IPS-NIHi7 (cell line): ENCODE measurements around the gene MUCL1.
"Not testable (repeated sequence)": the region's sequence is repeated elsewhere in the genome, so short reads cannot be mapped to it uniquely, and the experiment has no call there.

Source experiments
- DNase-seq: peaks from one replicate; pipeline ENCODE4 v3.0.0; 2012; ENCODE audit warnings: mixed read lengths; ENCODE audit errors: extremely low spot score

The MUCL1 gene, protein sequence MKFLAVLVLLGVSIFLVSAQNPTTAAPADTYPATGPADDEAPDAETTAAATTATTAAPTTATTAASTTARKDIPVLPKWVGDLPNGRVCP

DNA sequence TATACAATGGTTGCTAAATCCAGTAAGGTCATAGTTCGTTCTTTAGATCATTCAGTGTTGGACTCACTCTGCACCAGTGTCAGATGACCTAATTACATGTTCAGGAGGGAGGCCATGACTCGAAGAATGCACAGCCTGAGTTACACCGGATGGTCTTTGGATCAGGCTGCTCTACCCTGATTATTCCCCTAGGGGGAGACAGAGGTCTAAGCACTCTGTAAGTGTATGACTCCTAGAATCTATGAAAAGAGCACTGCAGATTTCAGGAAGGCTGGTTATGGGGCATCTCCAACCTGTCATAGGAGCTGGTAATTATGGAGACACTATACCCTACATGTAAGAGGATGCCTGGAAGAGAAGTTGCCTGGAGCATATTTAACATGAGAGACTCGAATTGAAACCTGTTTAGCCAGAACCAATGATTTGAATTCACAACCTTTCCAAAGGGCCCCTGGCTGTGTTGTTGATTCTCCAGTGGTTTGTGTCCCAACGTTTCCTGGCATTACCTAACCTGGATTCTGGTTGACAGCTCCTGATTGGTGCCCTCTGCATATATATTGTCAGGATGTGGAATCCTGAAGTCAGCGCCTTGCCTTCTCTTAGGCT is at the start of gene MUCL1:
MUCL1 (plus strand) TSS at position 584 of the 606 bp plus-strand sequence. CDS start 67 bp downstream, outside the sequence.
- DNase-seq: peak; percentile 85

DNA sequence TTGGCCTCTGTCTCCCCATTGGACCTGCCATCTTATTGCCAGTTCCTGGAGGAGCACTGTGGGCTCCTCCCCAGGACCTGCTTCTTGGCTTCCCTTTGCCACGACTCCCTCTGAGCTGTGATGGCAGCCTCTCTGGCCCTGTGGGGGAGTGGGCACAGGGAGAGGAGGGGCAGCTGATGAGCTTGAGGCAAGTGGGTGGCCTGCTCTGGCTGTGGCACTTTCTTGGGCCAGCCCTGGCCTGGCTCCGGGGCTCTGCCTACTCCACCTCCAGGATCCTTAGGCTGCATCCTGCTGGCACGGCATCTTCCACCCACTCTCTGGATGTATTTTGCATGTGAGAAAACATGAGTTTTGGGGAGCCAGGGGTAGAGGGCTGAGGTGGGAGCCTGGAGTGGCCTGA is 32.6 kb upstream of the MUCL1 start:
- DNase-seq: no peak

DNA sequence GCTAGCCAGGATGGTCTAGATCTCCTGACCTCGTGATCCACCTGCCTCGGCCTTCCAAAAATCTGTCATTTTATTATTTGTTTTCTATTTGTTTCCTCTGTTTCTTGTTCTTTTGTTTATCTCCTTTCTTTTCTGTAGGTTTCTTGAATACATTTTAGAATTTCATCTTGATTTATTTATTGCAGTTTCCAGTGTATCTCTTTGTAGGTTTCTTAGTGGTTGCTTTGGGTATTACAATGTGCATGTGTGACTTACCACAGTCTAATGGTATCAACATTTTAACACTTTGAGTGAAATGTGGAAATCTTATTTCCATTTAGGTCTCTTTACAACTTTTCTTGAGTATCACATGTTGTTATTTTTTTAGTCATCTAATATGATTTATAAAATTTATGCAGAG is 29.9 kb upstream of the MUCL1 start:
- DNase-seq: no peak

DNA sequence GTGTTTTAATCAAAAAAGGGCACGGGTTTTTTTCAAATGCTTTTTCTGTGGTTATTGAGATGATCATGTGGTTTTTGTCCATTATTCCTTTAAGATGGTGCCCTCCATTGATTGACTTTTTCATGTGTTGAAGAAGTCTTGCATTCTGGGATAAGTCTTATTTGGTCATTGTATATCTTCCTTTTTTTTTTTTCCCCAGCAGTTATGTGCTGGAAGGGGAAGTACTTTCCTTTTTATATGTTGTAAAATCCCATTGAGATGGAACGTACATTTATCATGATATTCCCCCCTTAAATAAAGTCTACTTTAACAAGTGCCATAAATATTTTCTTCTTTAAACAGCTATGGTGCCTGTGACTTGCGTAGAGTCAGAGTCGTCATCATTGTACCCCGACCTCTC is 24.8 kb upstream of the MUCL1 start:
- DNase-seq: no peak

DNA sequence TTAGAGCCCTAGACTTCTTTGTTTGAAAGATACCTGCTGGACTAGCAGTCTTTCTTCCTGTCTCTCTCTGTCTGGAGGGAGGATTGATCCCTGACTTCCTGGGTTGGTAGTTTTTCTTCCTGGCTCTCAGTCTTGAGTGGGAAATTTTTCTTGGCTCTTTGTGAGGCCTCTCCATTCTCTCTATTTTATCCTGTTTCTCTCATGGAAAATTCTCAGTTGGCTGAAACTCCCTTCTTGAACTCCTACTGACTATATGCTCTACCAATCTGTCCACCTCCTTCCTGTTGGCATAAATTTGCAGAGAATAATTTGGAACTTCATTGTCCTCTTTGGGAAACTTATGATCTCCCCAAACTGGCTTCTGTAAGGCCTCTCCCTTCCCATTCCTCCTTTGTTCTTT is 24.1 kb upstream of the MUCL1 start:
- DNase-seq: no peak

DNA sequence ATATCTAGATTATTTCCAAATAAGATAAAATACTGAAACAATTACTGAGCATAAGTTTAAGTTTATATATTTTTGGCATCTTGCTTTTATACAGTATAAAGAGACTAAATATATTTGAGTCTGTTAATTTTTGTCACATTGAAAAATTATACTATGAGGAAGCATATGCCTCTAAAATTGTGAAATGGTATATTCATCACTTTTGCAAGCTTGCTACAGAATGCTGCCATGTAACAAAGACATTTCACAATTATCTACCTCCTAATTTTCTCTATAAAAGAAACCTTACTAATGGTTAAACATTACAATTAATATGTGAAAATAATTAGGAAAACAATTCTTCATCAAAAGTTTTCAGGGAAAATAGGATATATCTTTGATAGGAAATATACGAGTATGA is 22.7 kb upstream of the MUCL1 start:
- DNase-seq: no peak

DNA sequence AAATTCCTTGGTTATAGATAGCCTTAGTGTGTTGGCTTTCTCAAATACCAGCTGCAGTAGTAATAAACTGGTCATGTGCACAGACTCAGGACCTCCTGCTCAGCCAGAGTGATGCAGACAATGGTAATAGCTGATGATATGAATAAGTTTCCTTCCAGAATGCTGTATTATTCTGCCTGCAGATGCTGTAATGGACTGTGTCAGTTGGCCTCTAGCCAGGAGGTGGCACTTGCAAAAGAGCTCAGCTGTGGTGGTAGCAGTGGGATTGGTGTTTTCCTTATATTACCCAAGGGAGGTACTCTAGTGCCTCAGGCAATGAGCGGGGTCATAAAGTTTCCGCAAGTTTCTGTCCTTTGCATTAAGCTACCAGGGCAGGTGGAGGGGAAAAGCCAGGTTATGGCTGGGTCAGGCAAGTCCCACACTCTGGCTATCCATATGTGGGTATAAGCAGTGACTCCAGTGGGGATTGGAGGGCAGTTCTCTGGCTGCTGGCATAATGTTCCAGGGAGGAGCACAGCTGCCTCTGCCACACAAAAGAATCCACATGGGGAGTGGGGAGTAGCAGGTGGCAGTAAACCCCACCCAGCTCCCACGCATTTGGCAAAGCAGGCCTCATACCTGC is 14.0 kb upstream of the MUCL1 start:
- no peak for DNase-seq

DNA sequence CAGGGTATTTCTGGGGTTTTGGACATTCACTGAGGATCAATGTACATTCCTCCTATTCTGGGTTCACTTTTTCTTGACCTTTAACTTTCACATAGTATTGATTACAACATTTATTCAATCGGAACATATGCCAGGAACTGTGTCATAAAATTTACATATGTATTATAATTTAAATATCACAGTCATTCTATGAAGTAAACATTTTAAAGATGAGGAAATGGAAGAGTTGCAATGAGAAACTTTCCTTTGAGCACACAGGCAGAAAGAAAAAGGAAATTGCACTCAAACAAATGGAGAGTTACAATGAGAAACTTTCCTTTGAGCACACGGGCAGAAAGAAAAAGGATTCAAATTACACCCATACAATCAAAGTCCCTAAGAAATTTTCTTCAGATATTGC is 3.1 kb downstream of the MUCL1 start:
- no peak for DNase-seq

DNA sequence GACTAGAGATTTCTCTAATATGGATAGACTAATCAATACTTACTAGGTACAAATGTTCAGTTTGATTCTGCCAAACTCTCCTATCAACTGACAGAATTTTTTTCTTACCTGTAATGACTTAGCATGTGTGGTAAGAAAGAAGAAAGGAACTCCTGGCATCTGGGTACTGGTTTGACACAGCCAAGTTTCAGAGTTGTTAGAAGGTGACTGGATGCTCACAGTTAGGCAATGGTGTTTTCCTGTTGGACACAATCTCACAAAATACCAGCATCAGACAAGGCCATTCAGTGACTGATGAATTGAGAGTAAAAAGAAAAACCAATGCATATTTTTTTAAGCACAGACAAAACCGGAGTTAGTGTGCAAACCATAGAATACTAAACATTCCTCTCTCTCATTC is 4.2 kb downstream of the MUCL1 start:
- DNase-seq: no peak

DNA sequence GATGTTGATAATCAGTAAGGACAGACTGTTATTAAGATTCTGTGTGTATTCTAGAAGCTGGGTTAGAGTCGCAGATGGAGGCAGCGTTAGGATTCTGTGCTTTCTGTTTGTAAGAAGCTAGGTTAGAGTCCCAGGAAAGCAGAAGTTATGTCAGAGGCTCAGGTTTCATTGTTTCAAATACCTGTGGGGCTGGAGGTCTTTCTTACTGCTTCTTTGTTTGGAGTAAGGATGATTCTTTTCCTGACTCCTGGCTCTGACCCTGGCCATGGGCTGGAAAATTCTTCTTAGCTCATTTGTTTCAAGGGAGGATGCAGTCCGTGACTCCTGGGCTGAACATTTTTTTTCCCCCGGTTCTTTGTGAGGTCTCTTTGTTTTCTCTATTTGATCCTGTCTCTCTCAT is 5.2 kb downstream of the MUCL1 start:
- DNase-seq: peak; percentile 21

DNA sequence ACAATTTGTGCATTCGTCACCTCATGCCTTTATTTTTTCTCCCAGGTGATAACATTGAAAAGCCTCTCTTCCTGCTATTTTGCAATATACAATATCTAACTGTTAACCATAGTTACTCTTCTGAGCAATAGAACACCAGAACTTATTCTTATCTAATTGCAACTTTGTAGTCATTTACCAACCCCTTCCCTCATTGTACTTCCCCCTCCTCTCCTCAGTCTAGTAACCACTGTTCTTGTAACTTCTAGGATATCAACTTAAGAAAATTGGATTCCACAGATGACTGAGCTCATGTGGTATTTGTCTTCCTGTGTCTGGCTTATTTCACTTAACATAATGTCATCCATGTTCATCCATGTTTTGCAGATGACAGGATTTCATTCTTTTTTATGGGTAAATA is 7.6 kb downstream of the MUCL1 start:
- DNase-seq: no peak

DNA sequence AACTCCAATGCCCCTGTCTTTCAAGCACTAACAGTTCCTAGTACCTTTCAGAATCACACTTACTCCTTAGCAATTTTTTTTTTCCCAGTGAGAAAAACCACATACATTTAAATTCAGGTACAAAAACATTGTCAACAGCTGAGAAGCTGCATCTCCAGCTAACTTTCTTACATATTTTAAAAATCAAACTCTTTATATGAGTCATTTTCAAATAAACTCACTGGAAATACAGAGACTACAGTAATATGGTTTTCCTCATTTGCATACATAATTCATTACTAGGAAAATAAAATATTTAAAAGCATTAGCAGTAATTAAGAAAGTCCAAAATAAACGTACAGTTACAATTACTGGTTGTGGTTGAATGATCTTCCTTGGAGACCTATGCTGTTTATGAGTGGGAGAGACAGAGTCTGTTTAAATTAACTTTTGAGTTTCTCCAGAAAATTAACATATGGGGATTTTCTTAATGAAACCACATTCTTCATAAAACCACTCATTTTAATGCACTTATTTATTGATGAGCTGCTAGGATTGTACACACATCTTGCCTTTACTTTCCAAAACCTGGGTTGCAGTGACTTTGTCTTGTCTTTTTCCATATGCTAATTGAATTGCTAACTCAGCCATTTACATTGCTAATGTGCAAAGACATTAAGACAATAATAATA is 9.8 kb downstream of the MUCL1 start:
- no peak for DNase-seq

DNA sequence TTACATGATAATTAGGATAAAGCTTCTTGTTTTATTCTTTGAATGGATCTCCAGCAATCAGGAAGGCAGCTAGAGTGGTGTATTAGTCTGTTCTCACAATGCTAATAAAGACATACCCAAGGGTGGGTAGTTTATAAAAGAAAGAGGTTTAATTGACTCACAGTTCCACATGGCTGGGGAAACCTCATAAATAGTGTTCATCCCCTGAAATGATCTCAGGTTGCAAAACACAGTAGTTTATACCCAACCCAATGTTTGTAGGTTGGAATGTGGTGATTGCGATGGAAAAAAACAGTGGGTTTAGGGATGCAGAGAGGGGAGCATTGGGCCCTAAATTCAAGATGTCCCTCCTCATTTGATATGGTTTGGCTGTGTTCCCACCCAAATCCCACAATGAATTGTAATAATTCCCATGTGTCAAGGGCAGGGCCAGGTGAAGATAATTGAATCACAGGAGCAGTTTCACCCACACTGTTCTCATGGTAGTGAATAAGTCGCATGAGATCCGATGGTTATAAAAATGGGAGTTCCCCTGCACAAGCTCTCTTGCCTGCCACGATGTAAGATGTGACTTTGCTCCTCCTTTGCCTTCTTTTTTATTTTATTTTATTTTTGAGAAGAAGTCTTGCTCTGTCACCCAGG is 11.5 kb downstream of the MUCL1 start:
- no peak for DNase-seq

DNA sequence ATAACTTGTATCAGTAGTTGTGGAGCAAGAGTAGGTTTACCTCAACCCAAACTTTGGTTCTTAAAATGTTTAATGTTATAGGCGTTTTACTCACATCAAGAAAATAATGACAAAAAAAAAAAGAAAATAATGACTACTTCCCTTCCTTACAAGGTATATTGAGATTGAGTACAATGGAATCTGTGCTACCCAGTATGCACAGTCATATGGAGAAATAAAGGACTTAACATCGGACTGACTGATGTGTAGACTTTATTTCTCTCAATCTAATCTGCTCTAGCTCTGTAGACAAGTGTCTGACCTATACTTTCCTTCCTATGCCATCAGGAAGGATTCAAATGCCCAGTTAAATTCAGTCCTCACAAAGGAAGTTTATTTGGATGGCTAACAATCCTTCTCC is 14.4 kb downstream of the MUCL1 start:
- no peak for DNase-seq

DNA sequence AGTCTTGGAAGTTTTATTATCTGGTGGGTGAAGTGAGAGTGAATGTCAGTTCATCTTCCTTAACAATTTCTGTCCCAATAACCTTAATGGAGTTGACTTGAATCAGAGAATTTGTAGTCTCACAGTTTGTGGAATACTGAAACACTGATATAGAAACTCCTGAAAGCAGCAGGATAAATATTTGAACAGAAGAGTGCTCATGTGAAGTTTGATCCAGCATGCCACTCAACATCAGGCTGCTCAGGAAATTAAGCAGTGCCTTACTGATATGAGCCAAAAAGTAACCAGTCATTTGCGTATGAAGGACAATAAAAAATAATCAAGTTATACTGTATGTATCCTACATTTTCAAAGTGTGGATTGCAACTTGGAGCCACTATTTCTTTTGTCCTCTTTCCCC is 15.7 kb downstream of the MUCL1 start:
- DNase-seq: no peak

DNA sequence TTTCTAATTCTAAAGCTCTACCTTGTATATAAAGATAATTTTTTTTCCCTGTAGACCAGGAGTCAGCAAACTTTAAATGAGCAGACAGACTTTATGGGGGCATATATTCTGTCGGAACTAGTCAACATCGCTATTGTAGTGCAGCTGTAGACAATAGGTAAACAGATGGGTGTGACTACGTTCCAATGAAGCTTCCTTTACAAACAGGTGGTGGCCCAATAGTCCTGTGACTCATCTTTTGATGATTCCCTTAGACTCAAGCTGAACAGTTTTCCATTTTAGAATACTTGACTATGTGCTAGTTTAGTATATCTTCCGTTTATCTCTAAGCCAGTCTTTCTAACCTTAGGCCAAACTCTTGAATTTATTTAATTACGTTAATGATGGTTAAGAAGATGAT is 16.3 kb downstream of the MUCL1 start:
- DNase-seq: no peak

DNA sequence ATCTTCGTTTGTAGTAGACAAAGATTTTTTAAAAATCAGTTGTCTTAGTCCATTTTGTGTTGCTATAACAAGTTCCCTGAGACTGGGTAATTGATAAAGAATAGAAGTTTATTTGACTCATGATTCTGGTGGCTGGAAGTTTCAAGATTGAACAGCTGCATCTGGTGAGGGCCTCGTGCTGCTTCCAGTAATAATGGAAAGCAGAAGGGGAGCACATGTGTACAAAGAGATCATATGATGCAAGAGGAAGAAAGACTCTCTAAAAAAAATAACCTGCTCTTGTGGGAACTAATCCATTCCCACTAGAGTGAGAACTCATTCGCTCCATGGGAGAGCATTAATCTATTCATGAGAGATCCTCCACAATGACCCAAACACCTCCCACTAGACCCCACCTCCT is 24.8 kb downstream of the MUCL1 start:
- DNase-seq: no peak

DNA sequence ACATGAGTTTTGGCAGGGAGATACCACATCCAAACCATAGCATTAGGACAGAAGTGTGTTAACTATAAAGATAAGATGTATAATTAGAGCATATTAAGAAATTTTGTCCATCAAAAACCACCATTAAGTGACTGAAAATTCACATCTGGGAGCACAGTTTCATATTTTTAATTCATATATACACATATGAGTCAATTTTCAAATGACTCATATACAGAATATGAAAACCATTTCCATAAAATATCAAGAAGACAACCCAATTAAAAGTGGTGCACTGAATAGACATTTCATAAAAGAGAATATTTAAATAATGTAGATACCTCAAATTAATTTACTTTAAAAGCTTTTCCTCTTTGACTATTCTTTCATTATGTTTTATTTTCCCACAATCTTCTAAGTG is 25.3 kb downstream of the MUCL1 start:
- no peak for DNase-seq

DNA sequence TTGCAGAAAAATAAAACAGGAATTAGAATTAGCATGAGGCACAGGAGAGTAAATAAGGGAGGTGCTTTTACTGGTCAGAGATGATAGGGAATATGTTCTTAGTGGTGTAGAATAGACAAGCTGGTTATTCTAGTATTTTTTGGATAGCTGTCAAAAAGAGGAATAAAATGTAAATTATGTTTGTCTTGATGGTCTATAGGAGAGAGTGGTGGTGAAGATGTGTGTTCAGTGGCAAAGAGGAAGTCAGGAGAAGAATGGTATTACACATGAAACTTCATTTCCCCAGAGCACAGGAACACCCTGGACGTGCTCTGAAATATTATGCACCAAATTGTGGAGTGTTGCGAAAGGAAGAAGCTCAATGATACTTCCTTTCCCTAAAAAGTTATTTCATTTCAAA is 27.8 kb downstream of the MUCL1 start:
- DNase-seq: no peak

DNA sequence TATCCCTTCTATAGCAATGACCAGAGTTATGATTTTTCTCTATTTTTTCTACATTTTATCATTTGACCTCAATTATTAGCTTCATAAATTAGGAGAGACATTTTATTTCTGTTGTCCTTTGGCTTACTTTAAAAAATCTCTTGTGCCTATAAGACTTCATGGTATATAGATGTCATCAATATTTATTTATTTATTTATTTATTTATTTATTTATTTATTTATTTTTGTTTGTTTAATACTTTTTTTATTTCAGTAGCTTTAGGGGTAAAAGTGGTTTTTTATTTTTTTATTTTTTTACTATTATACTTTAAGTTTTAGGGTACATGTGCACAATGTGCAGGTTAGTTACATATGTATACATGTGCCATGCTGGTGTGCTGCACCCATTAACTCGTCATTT is 28.3 kb downstream of the MUCL1 start:
- not testable (repeated sequence) for DNase-seq

DNA sequence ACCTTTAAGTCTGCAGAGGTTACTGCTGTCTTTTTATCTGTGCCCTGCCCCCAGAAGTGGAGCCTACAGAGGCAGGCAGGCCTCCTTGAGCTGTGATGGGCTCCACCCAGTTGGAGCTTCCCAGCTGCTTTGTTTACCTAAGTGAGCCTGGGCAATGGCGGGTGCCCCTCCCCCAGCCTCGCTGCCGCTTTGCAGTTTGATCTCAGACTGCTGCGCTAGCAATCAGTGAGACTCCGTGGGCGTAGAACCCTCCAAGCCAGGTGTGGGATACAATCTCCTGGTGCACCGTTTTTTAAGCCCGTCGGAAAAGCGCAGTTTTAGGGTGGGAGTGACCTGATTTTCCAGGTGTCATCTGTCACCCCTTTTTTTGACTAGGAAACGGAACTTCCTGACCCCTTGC is 34.1 kb downstream of the MUCL1 start:
- DNase-seq: not testable (repeated sequence)

DNA sequence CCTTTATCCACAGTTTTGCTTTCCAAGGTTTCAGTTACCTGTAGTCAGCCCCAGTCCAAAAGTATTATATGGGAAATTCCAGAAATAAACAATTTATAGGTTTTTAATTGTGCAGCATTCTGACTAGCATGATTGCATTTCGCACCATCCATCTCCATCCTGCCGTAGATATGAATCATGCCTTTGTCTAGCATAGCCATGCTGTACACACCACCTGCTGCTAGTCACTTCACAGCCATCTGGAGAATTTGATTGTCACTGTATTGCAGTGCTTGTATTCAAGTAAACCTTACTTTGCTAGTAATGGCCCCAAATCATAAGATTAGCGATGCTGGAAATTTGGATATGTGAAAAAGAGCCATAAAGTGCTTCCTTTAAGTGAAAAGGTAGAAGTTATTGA is 36.0 kb downstream of the MUCL1 start:
- DNase-seq: no peak
